ENCODE data around the gene RGS19.

GRCh38 chr20:64091770-64092169 is 12.5 kb upstream of the RGS19 start:
- TF ChIP-seq, protein P1, sequence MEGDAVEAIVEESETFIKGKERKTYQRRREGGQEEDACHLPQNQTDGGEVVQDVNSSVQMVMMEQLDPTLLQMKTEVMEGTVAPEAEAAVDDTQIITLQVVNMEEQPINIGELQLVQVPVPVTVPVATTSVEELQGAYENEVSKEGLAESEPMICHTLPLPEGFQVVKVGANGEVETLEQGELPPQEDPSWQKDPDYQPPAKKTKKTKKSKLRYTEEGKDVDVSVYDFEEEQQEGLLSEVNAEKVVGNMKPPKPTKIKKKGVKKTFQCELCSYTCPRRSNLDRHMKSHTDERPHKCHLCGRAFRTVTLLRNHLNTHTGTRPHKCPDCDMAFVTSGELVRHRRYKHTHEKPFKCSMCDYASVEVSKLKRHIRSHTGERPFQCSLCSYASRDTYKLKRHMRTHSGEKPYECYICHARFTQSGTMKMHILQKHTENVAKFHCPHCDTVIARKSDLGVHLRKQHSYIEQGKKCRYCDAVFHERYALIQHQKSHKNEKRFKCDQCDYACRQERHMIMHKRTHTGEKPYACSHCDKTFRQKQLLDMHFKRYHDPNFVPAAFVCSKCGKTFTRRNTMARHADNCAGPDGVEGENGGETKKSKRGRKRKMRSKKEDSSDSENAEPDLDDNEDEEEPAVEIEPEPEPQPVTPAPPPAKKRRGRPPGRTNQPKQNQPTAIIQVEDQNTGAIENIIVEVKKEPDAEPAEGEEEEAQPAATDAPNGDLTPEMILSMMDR (IDR thresholded peaks at IDR 0.05): no peak
- no peak for TF ChIP-seq POLR2A (IDR thresholded peaks at IDR 0.05)
